Neuronal stem cell (in vitro differentiated cells): ENCODE results near the gene SLC2A2.

Experiments
- DNase-seq: peaks from one replicate; pipeline ENCODE4 v3.0.0-alpha.2; 2013; ENCODE audit warnings: low spot score
- H2AFZ ChIP-seq: one replicate; pipeline ENCODE4 v1.6.1; 2013; ENCODE audit warnings: mild to moderate bottlenecking, low read length, inconsistent platforms
- H2AK5ac ChIP-seq: 2 replicates; pipeline ENCODE4 v1.6.1; 2013; ENCODE audit warnings: low read depth, mild to moderate bottlenecking, inconsistent platforms, low read length, moderate library complexity, mixed read lengths
- H2BK120ac ChIP-seq: 2 replicates; pipeline ENCODE4 v1.6.1; 2013; ENCODE audit warnings: low read depth, mild to moderate bottlenecking, inconsistent platforms, low read length, moderate library complexity, mixed read lengths
- H2BK12ac ChIP-seq: one replicate; pipeline ENCODE4 v1.6.1; 2013; ENCODE audit warnings: low read length, inconsistent platforms
- H2BK15ac ChIP-seq: 2 replicates; pipeline ENCODE4 v1.6.1; 2013; ENCODE audit warnings: mild to moderate bottlenecking, low read length, inconsistent platforms, mixed read lengths
- H2BK5ac ChIP-seq: one replicate; pipeline ENCODE4 v1.6.1; 2013; ENCODE audit warnings: inconsistent platforms, mild to moderate bottlenecking, low read length, moderate library complexity
- H3K14ac ChIP-seq: one replicate; pipeline ENCODE4 v1.6.1; 2013; ENCODE audit warnings: low read length, inconsistent platforms
- H3K18ac ChIP-seq: 2 replicates; pipeline ENCODE4 v1.6.1; 2013; ENCODE audit warnings: low read length, inconsistent platforms
- H3K23ac ChIP-seq: 2 replicates; pipeline ENCODE4 v1.6.1; 2013; ENCODE audit warnings: low read depth, mild to moderate bottlenecking, mixed read lengths, low read length, inconsistent platforms; ENCODE audit not compliant: poor library complexity
- H3K27ac ChIP-seq: replicated peaks from 3 replicates; pipeline ENCODE4 v1.5.1; 2013; ENCODE audit warnings: low read length, inconsistent platforms
- H3K27me3 ChIP-seq, 3 experiments: 2 replicates each; pipeline ENCODE4 v1.6.1; 2013; ENCODE audit warnings: low read length in 3 of 3, mild to moderate bottlenecking in 2 of 3, inconsistent platforms in 1 of 3, low read depth in 1 of 3, mixed read lengths in 1 of 3, moderate library complexity in 1 of 3; ENCODE audit not compliant: control insufficient read depth in 3 of 3, insufficient read depth in 3 of 3
- H3K36me3 ChIP-seq, 2 donors: replicated peaks in 1 of 2; 2 replicates each; pipeline ENCODE4 v1.6.1; 2013; ENCODE audit warnings: low read length in 2 of 2; ENCODE audit not compliant: control insufficient read depth in 2 of 2, insufficient read depth in 2 of 2
- H3K4ac ChIP-seq: 2 replicates; pipeline ENCODE4 v1.6.1; 2013; ENCODE audit warnings: inconsistent platforms, mild to moderate bottlenecking, low read length, moderate library complexity
- H3K4me1 ChIP-seq, 2 donors: 1 replicate in 1 of 2; 2 replicates in 1 of 2; pipeline ENCODE4 v1.6.1; 2013; ENCODE audit warnings: low read length in 2 of 2, low read depth in 1 of 2; ENCODE audit not compliant: control insufficient read depth in 2 of 2, insufficient read depth in 1 of 2
- H3K4me2 ChIP-seq: one replicate; pipeline ENCODE4 v1.6.1; 2013; ENCODE audit warnings: mild to moderate bottlenecking, low read length, inconsistent platforms; ENCODE audit not compliant: insufficient read depth, poor library complexity, severe bottlenecking
- H3K4me3 ChIP-seq, 2 donors: 2 replicates each; pipeline ENCODE4 v1.5.1; 2013; ENCODE audit warnings: low read length in 2 of 2, mild to moderate bottlenecking in 2 of 2, inconsistent platforms in 1 of 2, moderate library complexity in 1 of 2
- H3K79me1 ChIP-seq: one replicate; pipeline ENCODE4 v1.6.1; 2013; ENCODE audit warnings: low read depth, mild to moderate bottlenecking, inconsistent platforms, low read length, moderate library complexity
- H3K9ac ChIP-seq: one replicate; pipeline ENCODE4 v1.6.1; 2013; ENCODE audit warnings: mild to moderate bottlenecking, low read depth, low read length, inconsistent platforms; ENCODE audit not compliant: poor library complexity
- H3K9me3 ChIP-seq, 2 donors: replicated peaks in 1 of 2; 2 replicates each; pipeline versions ENCODE3 to v1.6.1; 2013; ENCODE audit warnings: low read length in 2 of 2, mild to moderate bottlenecking in 2 of 2, inconsistent platforms in 1 of 2, low read depth in 1 of 2, mixed read lengths in 1 of 2, moderate library complexity in 1 of 2; ENCODE audit not compliant: control insufficient read depth in 2 of 2, insufficient read depth in 1 of 2
- H4K8ac ChIP-seq: one replicate; pipeline ENCODE4 v1.6.1; 2013; ENCODE audit warnings: low read depth, mild to moderate bottlenecking, inconsistent platforms, low read length, moderate library complexity
- H4K91ac ChIP-seq: one replicate; pipeline ENCODE4 v1.6.1; 2013; ENCODE audit warnings: low read length, low read depth, mild to moderate bottlenecking, inconsistent platforms; ENCODE audit not compliant: poor library complexity
- whole genome bisulfite sequencing, 2 donors: extraction: QIAGEN DNeasy Blood & Tissue Kit; methylation state at CpG; one replicate each; pipeline ENCODE4 v1.1.7; 2013; ENCODE audit warnings: missing lambda C conversion rate in 2 of 2, mixed read lengths in 1 of 2; ENCODE audit not compliant: insufficient read length in 2 of 2, insufficient replicate concordance in 1 of 2; ENCODE audit errors: extremely low coverage in 2 of 2; 5-methylcytosine and 5-hydroxymethylcytosine counted together

Gene SLC2A2

DNA sequence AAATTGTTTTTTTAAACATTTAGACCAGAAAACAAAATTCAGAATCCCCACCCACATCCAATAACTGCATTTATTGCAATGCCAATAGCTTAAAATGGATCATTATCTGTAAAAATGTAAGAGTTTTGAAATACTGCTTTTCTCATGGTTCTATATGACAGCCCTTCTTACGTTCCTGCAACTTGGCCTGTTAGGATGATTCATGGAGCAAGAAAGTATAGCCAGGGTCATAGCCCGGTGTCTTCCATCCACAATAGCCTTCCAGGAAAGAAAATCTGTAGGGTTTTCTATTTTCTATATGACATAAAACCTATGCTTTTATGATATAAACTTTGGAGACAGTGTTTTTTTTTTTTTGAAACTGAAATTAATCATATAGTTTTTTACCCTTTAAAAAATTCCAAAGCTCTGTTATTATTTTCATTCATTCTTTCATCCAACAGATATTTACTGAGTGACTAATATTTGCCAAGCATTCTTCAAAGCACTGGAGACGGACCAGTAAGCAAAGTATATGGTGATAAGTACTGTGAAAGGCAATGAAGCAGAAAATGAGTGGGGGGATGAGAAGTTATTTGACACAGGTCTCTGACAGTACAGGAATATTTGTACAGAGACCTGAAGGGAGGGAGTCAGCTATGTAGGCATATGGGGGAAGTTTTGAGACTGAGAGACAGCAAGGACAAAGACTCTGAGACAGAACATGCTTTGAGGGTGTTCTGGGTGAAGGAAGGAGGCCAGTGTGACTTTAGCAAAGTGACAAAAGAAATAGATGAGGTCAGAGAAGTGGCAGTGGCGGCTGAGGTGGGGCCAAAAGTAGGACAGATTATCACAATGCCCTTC, 29.0 kb upstream of the SLC2A2 start:
- Histone ChIP-seq H4K91ac (no peak overlapping the region), H3K27ac (no peak overlapping the region), H2BK15ac (no peak overlapping the region), H3K18ac (no peak overlapping the region), H3K79me1 (no peaks in the 10 kb centered on the region), H2BK12ac (no peak overlapping the region), H3K4me1 (peaks cover 0 to 3% of the 10 kb centered on the region in 2 donors), H3K23ac (no peak overlapping the region), H3K4ac (no peak overlapping the region), H3K14ac (no peak overlapping the region), H3K36me3 (no peaks in the 10 kb centered on the region), H3K9me3 (no peaks in the 10 kb centered on the region), H4K8ac (no peak overlapping the region), H2BK120ac (no peak overlapping the region), H3K4me3 (no peak overlapping the region), H2BK5ac (no peak overlapping the region), H2AK5ac (no peak overlapping the region), H2AFZ (no peak overlapping the region), H3K27me3 (no peaks in the 10 kb centered on the region), H3K9ac (no peak overlapping the region), H3K4me2 (no peak overlapping the region)
- WGBS, 2 donors, result no CpG with 5 or more reads among the region's 4 CpGs
- no peak for DNase-seq

DNA sequence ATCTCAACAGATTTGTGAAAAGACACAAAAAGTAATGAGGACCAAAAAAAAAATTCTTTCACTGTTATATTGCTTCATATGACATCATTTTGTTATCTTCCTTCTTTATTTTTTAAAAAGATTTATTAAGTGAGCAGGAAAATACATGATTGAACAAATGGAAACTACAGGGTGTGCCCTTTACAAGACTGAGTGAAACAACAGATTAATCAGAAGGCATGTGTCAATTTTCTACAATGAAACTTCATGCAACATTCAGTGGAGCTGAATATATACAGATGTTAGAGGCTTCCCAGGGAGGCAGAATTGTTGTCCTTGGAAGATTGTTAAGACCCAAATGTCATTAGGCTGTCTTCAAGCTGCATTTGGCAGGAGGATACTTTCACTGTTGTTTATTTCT, 28.4 kb upstream of the SLC2A2 start:
- no peak for DNase-seq
- Histone ChIP-seq H2AK5ac (no peak overlapping the region), H3K4me2 (no peak overlapping the region), H3K4me1 (peaks cover 0 to 4% of the 10 kb centered on the region in 2 donors), H2BK120ac (no peak overlapping the region), H2BK5ac (no peak overlapping the region), H2BK15ac (no peak overlapping the region), H2BK12ac (no peak overlapping the region), H3K36me3 (no peaks in the 10 kb centered on the region), H3K14ac (no peak overlapping the region), H3K27me3 (no peaks in the 10 kb centered on the region), H3K27ac (no peak overlapping the region), H4K8ac (no peak overlapping the region), H3K4ac (no peak overlapping the region), H2AFZ (no peak overlapping the region), H3K18ac (no peak overlapping the region), H4K91ac (no peak overlapping the region), H3K4me3 (no peak overlapping the region), H3K79me1 (no peaks in the 10 kb centered on the region), H3K9ac (no peak overlapping the region), H3K23ac (no peak overlapping the region), H3K9me3 (no peaks in the 10 kb centered on the region)

DNA sequence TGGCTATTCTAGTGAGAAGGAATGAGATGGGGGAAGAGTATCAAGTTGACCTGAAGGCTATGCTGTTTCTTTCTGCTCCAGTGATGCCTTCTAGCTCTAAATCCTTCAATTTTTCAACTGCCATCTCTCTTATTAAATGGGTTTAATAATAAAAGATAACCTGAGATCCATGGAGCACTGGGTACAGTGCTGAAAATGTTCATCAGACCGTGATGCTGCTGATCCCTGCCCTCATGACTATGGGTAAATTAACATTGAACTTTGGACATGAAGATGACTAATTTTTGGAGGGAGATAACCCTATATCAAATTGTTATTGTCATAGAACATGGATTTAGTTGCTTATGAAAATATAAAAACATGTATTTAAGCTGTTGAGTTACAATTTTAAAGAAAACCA, 27.7 kb upstream of the SLC2A2 start:
- no peak overlapping the region for H3K27ac ChIP-seq
- H4K8ac ChIP-seq, result no peak overlapping the region
- no peak overlapping the region for H3K4me2 ChIP-seq
- no peak overlapping the region for H3K23ac ChIP-seq
- H3K9me3 ChIP-seq, result no peaks in the 10 kb centered on the region
- H2BK120ac ChIP-seq, result no peak overlapping the region
- no peaks in the 10 kb centered on the region for H3K79me1 ChIP-seq
- H2BK12ac ChIP-seq, result no peak overlapping the region
- no peak overlapping the region for H3K4ac ChIP-seq
- WGBS, 2 donors, result no CpG with 5 or more reads among the region's 1 CpG
- H3K14ac ChIP-seq, result no peak overlapping the region
- no peak for DNase-seq
- H2AFZ ChIP-seq, result no peak overlapping the region
- H3K9ac ChIP-seq, result no peak overlapping the region
- no peaks in the 10 kb centered on the region for H3K27me3 ChIP-seq
- no peak overlapping the region for H2BK5ac ChIP-seq
- H3K18ac ChIP-seq, result no peak overlapping the region
- no peak overlapping the region for H3K4me3 ChIP-seq
- H4K91ac ChIP-seq, result no peak overlapping the region
- no peaks in the 10 kb centered on the region for H3K36me3 ChIP-seq
- H2BK15ac ChIP-seq, result no peak overlapping the region
- no peak overlapping the region for H2AK5ac ChIP-seq
- H3K4me1 ChIP-seq, result peaks cover 0 to 4% of the 10 kb centered on the region in 2 donors

DNA sequence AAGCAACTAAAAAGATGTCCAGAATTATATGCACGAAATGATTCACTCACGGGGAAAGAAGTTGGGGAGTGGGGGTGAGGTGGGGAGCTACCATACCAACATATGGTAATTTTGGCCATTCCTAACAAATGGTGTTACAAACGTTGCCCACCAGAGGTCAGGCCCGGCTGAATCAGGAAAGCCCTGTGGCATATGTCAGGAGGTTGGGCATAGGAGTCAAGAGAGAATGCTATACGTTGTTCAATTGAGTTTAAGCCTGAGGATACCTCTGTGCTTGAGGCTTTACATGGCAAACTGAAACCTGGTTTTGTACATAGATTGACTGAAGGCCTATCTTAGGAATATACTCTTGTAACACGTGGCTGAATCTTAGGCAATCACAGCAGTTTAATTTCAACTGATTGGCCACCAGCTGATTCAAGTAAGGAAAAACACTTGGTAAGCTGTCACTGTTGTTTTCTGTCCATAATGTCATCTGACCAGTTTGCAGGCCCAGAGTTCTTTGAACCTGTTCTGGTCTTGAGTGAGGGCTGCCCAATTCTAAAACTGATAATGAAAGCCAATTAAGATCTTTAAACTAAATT, 23.4 kb upstream of the SLC2A2 start:
- Histone ChIP-seq H2AFZ (no peak overlapping the region), H3K27ac (no peak overlapping the region), H3K9ac (no peak overlapping the region), H3K4me2 (no peak overlapping the region), H3K18ac (no peak overlapping the region), H2AK5ac (no peak overlapping the region), H3K14ac (no peak overlapping the region), H3K9me3 (no peaks in the 10 kb centered on the region), H2BK120ac (no peak overlapping the region), H2BK15ac (no peak overlapping the region), H3K4ac (no peak overlapping the region), H3K4me1 (peaks cover 0 to 1% of the 10 kb centered on the region in 2 donors), H2BK5ac (no peak overlapping the region), H3K27me3 (no peaks in the 10 kb centered on the region), H3K36me3 (no peaks in the 10 kb centered on the region), H3K4me3 (no peak overlapping the region), H4K91ac (no peak overlapping the region), H4K8ac (no peak overlapping the region), H2BK12ac (no peak overlapping the region), H3K79me1 (no peaks in the 10 kb centered on the region), H3K23ac (no peak overlapping the region)
- peak; percentile 48 for DNase-seq
- no CpG with 5 or more reads among the region's 6 CpGs for WGBS, 2 donors
